CD4-positive, alpha-beta T cell treated with Interferon alpha-2 for 1 hour (primary cell): ENCODE data around the gene ZFTA.
A peak's percentile ranks its signal among the peaks of the same experiment; 100 is the strongest.
"Not testable (repeated sequence)": the region's sequence is repeated elsewhere in the genome, so short reads cannot be mapped to it uniquely, and the experiment has no call there.

Source experiments
- DNase-seq, 2 donors: peaks; one replicate each; pipeline ENCODE4 v3.0.0-alpha.2; 2020 to 2022

ZFTA gene

GRCh38 chr11:63768237-63769041 lies at the start of gene ZFTA:
Gene ZFTA (minus strand): TSS chr11:63768775. CDS start chr11:63768622, 153 bp downstream.
- DNase-seq, result peak; percentile 50 to 69

DNA sequence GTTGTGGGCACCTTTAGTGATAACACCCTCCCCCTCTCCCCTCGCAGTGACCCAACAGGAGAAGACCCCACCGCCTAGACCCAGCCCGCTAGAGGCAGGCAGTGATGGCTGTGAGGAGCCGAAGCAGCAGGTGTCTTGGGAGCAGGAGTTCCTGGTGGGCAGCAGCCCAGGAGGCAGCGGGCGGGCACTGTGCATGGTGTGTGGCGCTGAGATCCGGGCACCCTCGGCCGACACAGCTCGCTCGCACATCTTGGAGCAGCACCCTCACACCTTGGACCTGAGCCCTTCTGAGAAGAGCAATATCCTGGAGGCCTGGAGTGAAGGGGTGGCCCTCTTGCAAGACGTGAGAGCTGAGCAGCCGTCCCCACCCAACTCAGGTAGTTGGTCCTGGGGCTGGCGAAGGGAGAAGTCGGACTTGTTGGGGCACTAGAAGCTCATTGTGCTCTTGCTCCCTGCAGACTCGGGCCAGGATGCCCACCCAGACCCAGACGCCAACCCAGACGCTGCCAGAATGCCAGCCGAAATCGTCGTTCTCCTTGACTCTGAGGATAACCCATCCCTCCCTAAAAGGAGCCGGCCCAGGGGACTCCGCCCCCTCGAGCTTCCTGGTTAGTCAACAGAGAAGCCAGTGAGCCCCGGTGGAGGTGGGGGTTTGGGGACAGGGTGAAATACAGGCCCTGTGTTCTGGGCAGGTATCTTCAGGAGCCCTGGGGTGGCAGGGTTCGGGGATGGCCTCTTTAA lies 49.4 kb upstream of the ZFTA start:
- DNase-seq, result no peak

DNA sequence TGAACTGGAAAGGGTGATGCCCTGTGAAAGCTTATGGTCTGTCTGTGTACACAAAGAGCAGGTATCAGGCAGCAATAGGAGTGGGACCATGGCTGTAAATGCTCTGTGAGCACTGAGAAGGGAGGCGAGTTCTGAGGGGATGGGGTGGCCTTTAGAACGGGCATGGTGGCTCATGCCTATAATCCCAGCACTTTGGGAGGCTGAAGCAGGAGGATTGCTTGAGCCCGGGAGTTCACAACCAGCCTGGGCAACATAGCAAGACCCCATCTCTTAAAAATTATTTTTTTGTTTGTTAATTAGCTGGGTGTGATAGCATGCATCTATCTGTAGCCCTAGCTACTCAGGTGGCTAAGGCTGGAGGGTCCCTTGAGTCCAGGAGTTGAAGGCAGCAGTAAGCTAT lies 48.2 kb upstream of the ZFTA start:
- no peak for DNase-seq

DNA sequence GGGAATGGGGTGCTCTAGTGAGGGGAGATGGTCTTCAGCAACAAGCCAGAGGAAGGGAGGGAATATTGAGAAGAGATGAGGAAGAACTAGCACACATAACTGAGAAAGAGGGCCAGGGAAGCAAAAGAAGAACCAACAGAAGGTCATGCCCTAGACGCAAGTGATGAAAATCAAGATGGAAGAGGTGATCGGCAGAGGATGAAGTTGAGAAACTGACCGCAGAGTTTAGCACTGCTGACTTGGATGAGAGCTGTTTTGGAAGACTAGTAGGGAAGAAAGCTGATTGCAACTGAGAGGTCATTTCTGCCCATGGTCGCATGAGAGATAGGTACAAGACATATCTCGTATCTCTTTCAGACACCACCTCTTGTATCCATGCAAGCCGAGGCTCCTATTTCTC lies 47.6 kb upstream of the ZFTA start:
- DNase-seq, result no peak

- no peak for DNase-seq
Measured at GRCh38 chr11:63814383-63814736, 45.8 kb upstream of the ZFTA start.

- DNase-seq, result peak in 1 of 2 donors; percentile 33
Measured at GRCh38 chr11:63813563-63814382, 45.2 kb upstream of the ZFTA start.

GRCh38 chr11:63813035-63813562 lies 44.5 kb upstream of the ZFTA start, which contains the start of gene SPINDOC:
Gene SPINDOC (plus strand): TSS chr11:63813456. CDS start chr11:63813687, 231 bp downstream.
- DNase-seq, result peak; percentile 65 to 82

GRCh38 chr11:63811522-63811921 lies 42.9 kb upstream of the ZFTA start:
- DNase-seq, result no peak

- DNase-seq, result not testable (repeated sequence)
Measured at GRCh38 chr11:63810383-63810782, 41.8 kb upstream of the ZFTA start.

- DNase-seq, result no peak
Measured at GRCh38 chr11:63805844-63806415, 37.4 kb upstream of the ZFTA start.

DNA sequence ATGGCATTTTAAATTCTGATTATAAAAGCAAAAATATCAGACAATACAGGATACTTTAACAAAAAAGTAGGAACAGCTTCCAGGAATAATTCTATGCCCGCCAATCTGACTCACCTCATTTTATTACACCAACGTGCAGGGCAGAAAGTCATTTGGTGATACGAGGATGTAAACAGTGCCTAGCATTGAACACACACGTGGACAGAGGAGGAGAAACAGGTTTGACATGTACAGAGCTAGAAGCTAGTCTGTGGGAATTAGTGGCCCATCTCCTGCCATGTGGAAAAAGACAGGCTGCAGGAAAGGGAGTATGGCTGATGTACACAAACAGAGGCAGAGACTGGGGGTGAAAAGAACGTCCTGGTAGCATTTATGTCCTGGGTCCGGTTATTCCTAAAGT lies 35.7 kb upstream of the ZFTA start:
- DNase-seq, result no peak

GRCh38 chr11:63802637-63803414 lies 34.3 kb upstream of the ZFTA start:
- DNase-seq, result no peak

- no peak for DNase-seq
Measured at GRCh38 chr11:63800921-63801320, 32.3 kb upstream of the ZFTA start.

DNA sequence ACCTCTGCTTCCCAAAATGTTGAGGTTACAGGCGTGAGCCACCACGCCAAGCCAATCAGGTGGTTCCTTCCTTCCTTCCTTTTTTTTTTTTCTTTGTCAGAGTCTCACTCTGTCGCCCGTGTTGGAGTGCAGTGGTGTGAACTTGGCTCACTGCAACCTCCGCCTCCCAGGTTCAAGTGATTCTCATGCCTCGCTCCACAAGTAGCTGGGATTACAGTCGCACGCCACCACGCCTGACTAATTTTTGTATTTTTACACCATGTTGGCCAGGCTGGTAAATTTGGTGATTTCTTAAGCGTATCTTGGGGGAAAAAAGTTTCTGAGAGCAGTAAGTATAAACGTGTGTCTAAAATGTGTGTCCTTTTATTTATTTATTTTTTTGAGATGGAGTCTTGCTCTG lies 26.5 kb upstream of the ZFTA start:
- DNase-seq, result no peak

- DNase-seq, result no peak
Measured at GRCh38 chr11:63793161-63793560, 24.6 kb upstream of the ZFTA start.

- DNase-seq, result no peak
Measured at GRCh38 chr11:63791495-63792167, 23.1 kb upstream of the ZFTA start.

GRCh38 chr11:63785823-63786222 lies 17.2 kb upstream of the ZFTA start:
- DNase-seq, result no peak

DNA sequence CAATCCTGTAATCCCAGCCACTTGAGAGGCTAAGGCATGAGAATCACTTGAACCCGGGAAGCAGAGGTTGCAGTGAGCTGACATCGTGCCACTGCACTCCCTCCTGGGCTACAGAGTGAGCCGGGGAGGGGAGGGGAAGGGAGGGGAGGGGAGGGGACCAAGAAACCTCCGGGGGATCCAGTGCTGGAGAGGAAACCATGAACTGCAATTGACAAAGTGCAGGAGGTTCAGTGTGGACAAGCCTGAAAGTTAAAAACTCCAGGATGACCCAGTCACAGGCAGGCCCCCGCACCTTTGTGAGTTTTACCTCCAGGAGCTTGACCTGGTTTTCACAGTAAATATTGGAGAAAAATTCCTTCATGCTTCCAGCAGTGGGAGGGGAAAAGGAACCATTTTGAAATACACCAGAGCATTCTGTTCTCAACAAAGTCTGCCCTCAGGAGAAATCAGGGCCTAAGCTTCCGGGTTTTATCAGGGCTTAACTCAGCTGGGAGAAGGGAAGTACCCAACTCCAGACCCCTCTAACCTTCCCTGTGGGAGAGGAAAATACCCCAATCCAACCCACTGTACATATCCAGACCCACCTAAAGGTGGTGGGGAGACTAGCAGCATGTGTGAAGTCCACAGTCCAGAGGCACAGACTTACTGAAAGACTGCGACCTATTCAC lies 15.5 kb upstream of the ZFTA start:
- DNase-seq, result no peak

GRCh38 chr11:63782749-63783148 lies 14.2 kb upstream of the ZFTA start:
- DNase-seq, result no peak

GRCh38 chr11:63779039-63779438 lies 10.5 kb upstream of the ZFTA start:
- DNase-seq, result no peak

DNA sequence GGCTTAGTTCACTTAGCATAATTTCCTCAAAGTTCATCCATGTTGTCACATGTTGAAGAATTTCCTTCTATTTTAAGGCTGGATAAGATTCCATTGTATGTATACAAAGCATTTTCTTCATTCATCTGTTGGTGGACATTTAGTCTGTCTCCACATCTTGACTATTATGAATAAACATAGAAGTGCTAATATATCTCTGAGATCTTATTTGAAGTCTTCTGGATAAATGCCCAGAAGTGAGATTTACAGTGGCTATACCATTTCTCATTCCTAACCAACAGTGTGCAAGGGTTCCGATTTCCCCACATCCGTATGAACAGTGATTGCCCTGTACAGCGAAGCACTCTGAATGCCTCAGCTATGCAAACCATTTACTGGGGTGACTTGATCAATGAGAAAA lies 6.6 kb upstream of the ZFTA start:
- no peak for DNase-seq
